Measurements from ENCODE around the gene KREMEN1. TPM values are rescaled to one million over a fixed set of nuclear protein-coding genes. Genes with fewer than 3 reads are reported as not detected.

Gene KREMEN1
- polyA plus RNA-seq, 1 of the 3 experiments (the other 2 are of a cell fraction), result 10.0 TPM

DNA sequence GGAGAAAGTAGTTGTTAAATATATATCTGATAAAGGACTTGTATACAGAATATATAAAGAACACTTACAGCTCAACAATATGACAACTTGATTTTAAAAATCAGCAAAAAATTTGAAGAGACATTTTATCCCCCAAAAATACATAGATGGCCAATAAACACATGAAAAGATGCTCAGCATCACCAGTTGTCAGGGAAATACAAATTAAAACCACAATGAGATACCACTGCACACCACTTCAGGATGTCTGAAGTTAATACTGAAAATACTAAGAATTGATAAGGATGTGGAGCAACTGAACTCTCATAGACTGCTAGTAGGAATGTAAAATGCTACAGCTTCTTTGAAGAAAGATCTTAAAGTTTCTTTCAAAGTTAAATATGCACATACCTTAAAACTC lies 49.2 kb downstream of the KREMEN1 start:
- CTCF ChIA-PET, result no interaction called here
- no peak overlapping the region for H3K9ac ChIP-seq
- H3K36me3 ChIP-seq (replicated peaks in 1 of 2; ENCODE audit: control insufficient read depth in 1 of 2, insufficient read depth in 2 of 2, low read length in 1 of 2), result peaks cover 2 to 8% of the 10 kb centered on the region in 2 experiments
- no peak overlapping the region for H3K4me3 ChIP-seq (ENCODE audit: low read depth in 2 of 2, low read length in 1 of 2)
- H4K20me1 ChIP-seq (ENCODE audit: insufficient read depth), result no peaks in the 10 kb centered on the region
- no peak overlapping the region for H3K27ac ChIP-seq (ENCODE audit: low read depth in 2 of 2, low read length in 1 of 2)
- POLR2A ChIA-PET, result no interaction called here
- peak; percentile 90 for TF ChIP-seq RFX5 (IDR thresholded peaks at IDR 0.05; ENCODE audit: low read length)
- TF ChIP-seq, protein P1, sequence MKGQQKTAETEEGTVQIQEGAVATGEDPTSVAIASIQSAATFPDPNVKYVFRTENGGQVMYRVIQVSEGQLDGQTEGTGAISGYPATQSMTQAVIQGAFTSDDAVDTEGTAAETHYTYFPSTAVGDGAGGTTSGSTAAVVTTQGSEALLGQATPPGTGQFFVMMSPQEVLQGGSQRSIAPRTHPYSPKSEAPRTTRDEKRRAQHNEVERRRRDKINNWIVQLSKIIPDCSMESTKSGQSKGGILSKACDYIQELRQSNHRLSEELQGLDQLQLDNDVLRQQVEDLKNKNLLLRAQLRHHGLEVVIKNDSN (IDR thresholded peaks at IDR 0.05; ENCODE audit: borderline replicate concordance, low read depth), result no peak
- no peaks in the 10 kb centered on the region for H3K4me1 ChIP-seq (ENCODE audit: control insufficient read depth in 1 of 2, insufficient read depth in 2 of 2, low read depth in 1 of 2, low read length in 1 of 2)
- H3F3A ChIP-seq (replicated peaks; ENCODE audit: insufficient read depth), result no peaks in the 10 kb centered on the region
- H2AFZ ChIP-seq (ENCODE audit: low read depth), result no peak overlapping the region
- H3K9me3 ChIP-seq, result no peaks in the 10 kb centered on the region
- no peaks in the 10 kb centered on the region for H3K27me3 ChIP-seq (ENCODE audit: insufficient read depth)
- H3K4me2 ChIP-seq, result no peak overlapping the region
- no peaks in the 10 kb centered on the region for H3K79me2 ChIP-seq (ENCODE audit: insufficient read depth)
- no peaks in the 10 kb centered on the region for H3K9me2 ChIP-seq
- DNase-seq, result no peak

DNA sequence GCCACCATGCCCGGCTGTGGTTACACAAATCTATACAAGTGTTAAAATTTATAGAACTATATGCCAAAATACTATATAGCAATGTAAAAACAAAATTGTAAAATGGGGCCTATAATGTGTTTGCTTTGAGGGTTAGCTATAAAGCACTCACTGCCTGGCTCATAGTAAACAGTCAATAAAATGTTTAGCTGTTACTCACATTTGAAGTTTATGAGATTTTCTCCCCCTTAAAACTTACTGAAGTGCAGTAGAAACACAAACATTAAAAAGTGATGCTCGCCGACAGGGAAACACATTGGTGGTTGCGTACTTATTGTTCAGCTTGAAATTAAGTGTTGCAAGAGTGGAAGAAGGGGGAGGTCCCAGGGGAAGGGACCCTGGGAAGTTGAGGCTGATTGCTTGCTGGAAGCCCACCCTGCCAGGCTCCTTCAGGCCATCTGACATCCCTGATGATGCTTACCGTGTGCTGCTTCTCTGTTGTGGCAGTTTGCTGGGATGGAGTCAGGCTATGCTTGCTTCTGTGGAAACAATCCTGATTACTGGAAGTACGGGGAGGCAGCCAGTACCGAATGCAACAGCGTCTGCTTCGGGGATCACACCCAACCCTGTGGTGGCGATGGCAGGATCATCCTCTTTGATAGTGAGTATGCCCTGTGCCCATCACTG lies 52.1 kb downstream of the KREMEN1 start:
- Histone ChIP-seq H2AFZ (ENCODE audit: low read depth) (no peak overlapping the region), H3K27ac (ENCODE audit: low read depth in 2 of 2, low read length in 1 of 2) (no peak overlapping the region), H3F3A (replicated peaks; ENCODE audit: insufficient read depth) (peaks cover 6% of the 10 kb centered on the region), H3K27me3 (ENCODE audit: insufficient read depth) (no peaks in the 10 kb centered on the region), H3K4me2 (no peak overlapping the region), H3K4me3 (ENCODE audit: low read depth in 2 of 2, low read length in 1 of 2) (no peak overlapping the region), H3K79me2 (ENCODE audit: insufficient read depth) (no peaks in the 10 kb centered on the region), H3K9me3 (no peaks in the 10 kb centered on the region), H3K9ac (no peak overlapping the region), H3K36me3 (replicated peaks in 1 of 2; ENCODE audit: control insufficient read depth in 1 of 2, insufficient read depth in 2 of 2, low read length in 1 of 2) (peaks cover 5 to 8% of the 10 kb centered on the region in 2 experiments), H3K9me2 (no peaks in the 10 kb centered on the region), H4K20me1 (ENCODE audit: insufficient read depth) (no peaks in the 10 kb centered on the region), H3K4me1 (ENCODE audit: control insufficient read depth in 1 of 2, insufficient read depth in 2 of 2, low read depth in 1 of 2, low read length in 1 of 2) (peaks cover 0 to 6% of the 10 kb centered on the region in 2 experiments; a peak in 1 of 4 replicates)
- TF ChIP-seq RXRA (IDR thresholded peaks at IDR 0.05; ENCODE audit: borderline replicate concordance, low read depth) (no peak), TEAD4 (IDR thresholded peaks at IDR 0.05; ENCODE audit: borderline replicate concordance, insufficient read depth) (no peak), RAD21 (IDR thresholded peaks at IDR 0.05; ENCODE audit: low read length) (no peak)
- no peak for DNase-seq
- CTCF ChIA-PET, result interaction anchor here (3.0 kb wide), 1 partner anchor 29 kb away, joined by 12 read pairs; no protein-coding TSS in a partner anchor
- WGBS (ENCODE audit: low lambda C conversion rate), result 93% methylated on average over 5 of the region's 10 CpGs
- POLR2A ChIA-PET, result no interaction called here

DNA sequence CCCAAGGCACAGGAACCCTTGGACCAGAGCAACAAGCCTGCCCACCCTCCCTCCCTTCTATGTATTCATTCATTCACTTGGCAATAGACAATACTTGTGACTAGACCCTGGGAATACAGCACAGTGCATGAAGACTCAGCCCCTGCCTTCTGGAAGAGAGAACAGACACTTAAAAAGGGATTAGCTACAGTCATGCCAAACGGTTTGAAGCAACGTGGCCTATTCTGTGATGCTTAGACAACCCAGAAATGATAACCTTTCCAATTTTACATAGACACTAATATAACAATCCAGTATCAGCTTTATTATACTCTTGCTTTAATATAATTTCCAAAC lies 52.6 kb downstream of the KREMEN1 start:
- Histone ChIP-seq H3K36me3 (replicated peaks in 1 of 2; ENCODE audit: control insufficient read depth in 1 of 2, insufficient read depth in 2 of 2, low read length in 1 of 2) (peaks cover 5 to 8% of the 10 kb centered on the region in 2 experiments), H3K9ac (no peak overlapping the region), H3K79me2 (ENCODE audit: insufficient read depth) (no peaks in the 10 kb centered on the region), H3K9me3 (no peaks in the 10 kb centered on the region), H3K4me3 (ENCODE audit: low read depth in 2 of 2, low read length in 1 of 2) (no peak overlapping the region), H3K4me2 (no peak overlapping the region), H3K9me2 (no peaks in the 10 kb centered on the region), H2AFZ (ENCODE audit: low read depth) (no peak overlapping the region), H4K20me1 (ENCODE audit: insufficient read depth) (no peaks in the 10 kb centered on the region), H3F3A (replicated peaks; ENCODE audit: insufficient read depth) (peaks cover 6% of the 10 kb centered on the region), H3K4me1 (ENCODE audit: control insufficient read depth in 1 of 2, insufficient read depth in 2 of 2, low read depth in 1 of 2, low read length in 1 of 2) (peaks cover 0 to 7% of the 10 kb centered on the region in 2 experiments; a peak in 1 of 4 replicates), H3K27me3 (ENCODE audit: insufficient read depth) (no peaks in the 10 kb centered on the region), H3K27ac (ENCODE audit: low read depth in 2 of 2, low read length in 1 of 2) (no peak overlapping the region)
- CTCF ChIA-PET, result interaction anchor here (3.0 kb wide), 1 partner anchor 29 kb away, joined by 12 read pairs; no protein-coding TSS in a partner anchor
- no peak for DNase-seq
- POLR2A ChIA-PET, result no interaction called here
- TF ChIP-seq EZH2phosphoT487 (IDR thresholded peaks at IDR 0.05; ENCODE audit: borderline replicate concordance, low read depth) (no peak), GATA2 (CRISPR knock-in tag; IDR thresholded peaks at IDR 0.05) (no peak), NRF1 (IDR thresholded peaks at IDR 0.05; ENCODE audit: low read depth, low read length) (no peak), TAF1 (IDR thresholded peaks at IDR 0.05; ENCODE audit: borderline replicate concordance, low read depth, low read length) (no peak), YY1 (IDR thresholded peaks at IDR 0.05; ENCODE audit: low read depth) (no peak), RAD21 (IDR thresholded peaks at IDR 0.05; ENCODE audit: low read length) (no peak), MEF2A (IDR thresholded peaks at IDR 0.05; ENCODE audit: borderline replicate concordance, low read depth) (no peak), SIN3A (IDR thresholded peaks at IDR 0.05; ENCODE audit: borderline replicate concordance, low read depth, low read length) (no peak), TEAD4 (IDR thresholded peaks at IDR 0.05; ENCODE audit: borderline replicate concordance, insufficient read depth) (no peak), RXRA (IDR thresholded peaks at IDR 0.05; ENCODE audit: borderline replicate concordance, low read depth) (no peak), EP300 (IDR thresholded peaks at IDR 0.05; ENCODE audit: borderline replicate concordance in 1 of 2, low read depth in 1 of 2, low read length in 1 of 2) (no peak), CHD2 (IDR thresholded peaks at IDR 0.05; ENCODE audit: low read length, partially characterized antibody) (no peak)
- TF ChIP-seq, protein P1 (IDR thresholded peaks at IDR 0.05; ENCODE audit: borderline replicate concordance, low read depth), result no peak
- TF ChIP-seq, protein P2, sequence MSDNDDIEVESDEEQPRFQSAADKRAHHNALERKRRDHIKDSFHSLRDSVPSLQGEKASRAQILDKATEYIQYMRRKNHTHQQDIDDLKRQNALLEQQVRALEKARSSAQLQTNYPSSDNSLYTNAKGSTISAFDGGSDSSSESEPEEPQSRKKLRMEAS (IDR thresholded peaks at IDR 0.05; ENCODE audit: low read depth), result no peak
- 84% methylated on average over 2 of the region's 2 CpGs for WGBS (ENCODE audit: low lambda C conversion rate)
